Liver (tissue), 9 donors: ENCODE measurements around the gene MEOX1. TPM values are rescaled to one million over a fixed set of nuclear protein-coding genes. Genes with fewer than 3 reads are reported as not detected.

Experiments
- DNase-seq: peaks from one replicate; pipeline ENCODE4 v3.0.0-alpha.2; 2017; ENCODE audit warnings: low spot score
- H3K27ac ChIP-seq, 2 donors: one replicate each; pipeline ENCODE4 v1.7.0; 2013; ENCODE audit warnings: inconsistent platforms in 2 of 2, low read length in 2 of 2, control low read depth in 1 of 2, low read depth in 1 of 2, mild to moderate bottlenecking in 1 of 2
- H3K27me3 ChIP-seq, 4 donors: one replicate each; pipeline versions ENCODE4 v1.6.1 to v1.7.0; 2013; ENCODE audit warnings: low read length in 3 of 4, inconsistent platforms in 1 of 4, mild to moderate bottlenecking in 1 of 4, moderate library complexity in 1 of 4; ENCODE audit not compliant: control insufficient read depth in 4 of 4, insufficient read depth in 4 of 4
- H3K36me3 ChIP-seq, 4 donors: one replicate each; pipeline versions ENCODE4 v1.6.1 to v1.7.0; 2013; ENCODE audit warnings: low read length in 3 of 4, mild to moderate bottlenecking in 3 of 4, low read depth in 1 of 4, moderate library complexity in 1 of 4; ENCODE audit not compliant: control insufficient read depth in 4 of 4, insufficient read depth in 3 of 4
- H3K4me1 ChIP-seq, 4 donors: one replicate each; pipeline versions ENCODE4 v1.6.1 to v1.7.0; 2013; ENCODE audit warnings: low read length in 3 of 4, mild to moderate bottlenecking in 3 of 4, moderate library complexity in 1 of 4; ENCODE audit not compliant: control insufficient read depth in 4 of 4, insufficient read depth in 4 of 4
- H3K4me3 ChIP-seq, 3 donors: one replicate each; pipeline versions ENCODE4 v1.6.1 to v1.7.0; 2013; ENCODE audit warnings: low read length in 3 of 3, control low read depth in 1 of 3, low read depth in 1 of 3, mild to moderate bottlenecking in 1 of 3
- H3K9ac ChIP-seq, 2 donors: one replicate each; pipeline ENCODE4 v1.7.0; 2013; ENCODE audit warnings: low read length in 2 of 2, mild to moderate bottlenecking in 2 of 2, moderate library complexity in 2 of 2, control low read depth in 1 of 2, low read depth in 1 of 2
- H3K9me3 ChIP-seq, 4 donors: one replicate each; pipeline versions ENCODE4 v1.6.1 to v1.7.0; 2013; ENCODE audit warnings: low read length in 3 of 4; ENCODE audit not compliant: control insufficient read depth in 4 of 4
- ATF3 ChIP-seq: IDR thresholded peaks from 2 replicates; pipeline ENCODE4 v1.6.1; 2016; ENCODE audit warnings: antibody characterized with exemption
- CTCF ChIP-seq: fragments of 150-350 bp; IDR thresholded peaks from 2 replicates; pipeline ENCODE4 v1.5.1; 2017; ENCODE audit warnings: improper control_type of control experiment, low read depth, low read length; ENCODE audit not compliant: missing input control
- EGR1 ChIP-seq, 2 donors: IDR thresholded peaks; 2 replicates each; pipeline ENCODE4 v1.6.1; 2016 to 2018; ENCODE audit warnings: antibody characterized with exemption in 2 of 2, low read depth in 2 of 2
- FOXA1 ChIP-seq: IDR thresholded peaks from 2 replicates; pipeline ENCODE4 v1.6.1; 2016; ENCODE audit warnings: antibody characterized with exemption
- FOXA2 ChIP-seq: IDR thresholded peaks from 2 replicates; pipeline ENCODE4 v1.6.1; 2016; ENCODE audit warnings: antibody characterized with exemption
- GABPA ChIP-seq, 2 donors: IDR thresholded peaks in 1 of 2; conservative IDR thresholded peaks in 1 of 2; 2 replicates each; pipeline ENCODE4 v1.6.1; 2016; ENCODE audit warnings: antibody characterized with exemption in 2 of 2, mild to moderate bottlenecking in 1 of 2, moderate library complexity in 1 of 2
- JUND ChIP-seq, 2 donors: IDR thresholded peaks; 2 replicates each; pipeline ENCODE4 v1.6.1; 2016; ENCODE audit warnings: antibody characterized with exemption in 2 of 2
- NR2F2 ChIP-seq: IDR thresholded peaks from 2 replicates; pipeline ENCODE4 v1.6.1; 2016; ENCODE audit warnings: antibody characterized with exemption
- RAD21 ChIP-seq, 2 donors: IDR thresholded peaks; 2 replicates each; pipeline ENCODE4 v1.6.1; 2016; ENCODE audit warnings: antibody characterized with exemption in 2 of 2, mild to moderate bottlenecking in 2 of 2
- REST ChIP-seq: IDR thresholded peaks from 2 replicates; pipeline ENCODE4 v1.6.1; 2016; ENCODE audit warnings: antibody characterized with exemption, mild to moderate bottlenecking
- RXRA ChIP-seq, 2 donors: IDR thresholded peaks; 2 replicates each; pipeline ENCODE4 v1.6.1; 2017 to 2018; ENCODE audit warnings: antibody characterized with exemption in 2 of 2, mild to moderate bottlenecking in 1 of 2
- SP1 ChIP-seq: IDR thresholded peaks from 2 replicates; pipeline ENCODE4 v1.6.1; 2018; ENCODE audit warnings: antibody characterized with exemption, mild to moderate bottlenecking
- TAF1 ChIP-seq: conservative IDR thresholded peaks from 2 replicates; pipeline ENCODE4 v1.6.1; 2016; ENCODE audit warnings: antibody characterized with exemption, mild to moderate bottlenecking
- YY1 ChIP-seq: IDR thresholded peaks from 2 replicates; pipeline ENCODE4 v1.6.1; 2016; ENCODE audit warnings: antibody characterized with exemption, mild to moderate bottlenecking
- ZBTB33 ChIP-seq: IDR thresholded peaks from 2 replicates; pipeline ENCODE4 v1.6.1; 2016; ENCODE audit warnings: antibody characterized with exemption
- WGBS: extraction: QIAGEN DNeasy Blood & Tissue Kit; methylation state at CpG from one replicate; pipeline ENCODE4 v1.1.7; 2013; 5-methylcytosine and 5-hydroxymethylcytosine counted together
- polyA plus RNA-seq, 2 donors: library from polyadenylated mRNA; stranded (reverse) in 1 of 2; unstranded in 1 of 2; fragments of 200-250 nt in 1 of 2; fragments of >200 nt in 1 of 2; fragmentation: Nextera tagmentation in 1 of 2; extraction: Ambion mirVana in 1 of 2; gene quantifications; one replicate each; pipeline versions ENCODE4 v1.2.1 to v1.2.3, GENCODE V29; 2013 to 2015
- total RNA-seq, 2 donors: library from RNA; depleted of rRNA; stranded (reverse); fragments of >200 nt; gene quantifications; one replicate each; pipeline ENCODE4 v1.2.3, GENCODE V29; 2014
- donor health status: healthy.
- donor health status: healthy.
- donor health status: healthy.
- donor health status: healthy.
- donor health status: healthy.

The MEOX1 gene
- total and polyA plus RNA-seq, 4 donors = 0.05 to 0.33 TPM; not detected in 2

GRCh38 chr17:43670645-43671030, 8.9 kb upstream of the MEOX1 start:
- H3K4me3 ChIP-seq = no peak overlapping the region
- no peak for TF ChIP-seq TAF1
- no peak for TF ChIP-seq JUND (IDR thresholded peaks at IDR 0.05)
- no peak for TF ChIP-seq FOXA1
- no peak for TF ChIP-seq GABPA (IDR thresholded peaks at IDR 0.05 in 1 of 2, conservative IDR thresholded peaks at IDR 0.05 in 1 of 2)
- TF ChIP-seq ZBTB33 = no peak
- no peak for TF ChIP-seq FOXA2
- no peak for TF ChIP-seq CTCF
- no peak for TF ChIP-seq ATF3
- TF ChIP-seq REST = no peak
- no peak for TF ChIP-seq SP1
- TF ChIP-seq RAD21 (IDR thresholded peaks at IDR 0.05) = no peak
- TF ChIP-seq RXRA (IDR thresholded peaks at IDR 0.05) = no peak
- no peak for TF ChIP-seq EGR1 (IDR thresholded peaks at IDR 0.05; ENCODE audit: low read depth in 2 of 2)
- no peaks in the 10 kb centered on the region for H3K27me3 ChIP-seq
- no peaks in the 10 kb centered on the region for H3K36me3 ChIP-seq
- H3K27ac ChIP-seq = no peak overlapping the region
- peaks cover 0 to 8% (median 3%) of the 10 kb centered on the region in 4 donors for H3K4me1 ChIP-seq
- H3K9ac ChIP-seq = no peak overlapping the region
- H3K9me3 ChIP-seq = no peaks in the 10 kb centered on the region
- 94% methylated on average over 1 of the region's 1 CpG for WGBS
- DNase-seq = no peak

- no peaks in the 10 kb centered on the region for H3K36me3 ChIP-seq
- no peak overlapping the region for H3K27ac ChIP-seq
- 71% methylated on average over 10 of the region's 10 CpGs for WGBS
- no peak for TF ChIP-seq YY1
- no peak for TF ChIP-seq FOXA2
- no peak for TF ChIP-seq NR2F2
- TF ChIP-seq RAD21 (IDR thresholded peaks at IDR 0.05) = no peak
- no peak for TF ChIP-seq REST
- TF ChIP-seq GABPA (IDR thresholded peaks at IDR 0.05 in 1 of 2, conservative IDR thresholded peaks at IDR 0.05 in 1 of 2) = no peak
- TF ChIP-seq SP1 = no peak
- TF ChIP-seq RXRA (IDR thresholded peaks at IDR 0.05) = no peak
- TF ChIP-seq JUND (IDR thresholded peaks at IDR 0.05) = no peak
- TF ChIP-seq ZBTB33 = no peak
These were observed 8.4 kb upstream of the MEOX1 start for GRCh38 chr17:43669971-43670644.

More at GRCh38 chr17:43669971-43670644, 8.4 kb upstream of the MEOX1 start:
- no peaks in the 10 kb centered on the region for H3K9me3 ChIP-seq
- peaks cover 0 to 8% (median 3%) of the 10 kb centered on the region in 4 donors for H3K4me1 ChIP-seq
- no peak overlapping the region for H3K9ac ChIP-seq
- H3K4me3 ChIP-seq = no peak overlapping the region
- DNase-seq = peak; percentile 46
- no peaks in the 10 kb centered on the region for H3K27me3 ChIP-seq
